MCF 10A (cell line): ENCODE data around the gene AGTRAP. TPM values are rescaled to one million over a fixed set of nuclear protein-coding genes. Genes with fewer than 3 reads are reported as not detected.

Experiments
- BruUV-seq: library from RNA; stranded (reverse); fragments of 400-500 nt; replicated peaks from 2 replicates; lab custom pipeline; 2021; lab: Mats Ljungman, UMichigan
- CTCF ChIA-PET: fragments of 300-600 bp; sonication (Branson Sonifier 250); formaldehyde crosslinking; extraction: SDS; loops from one replicate; lab custom pipeline; 2021; ENCODE audit warnings: antibody characterized with exemption, inconsistent platforms; lab: Yijun Ruan, JAX
- POLR2A ChIA-PET: fragments of 300-600, 350-650 bp; sonication (Branson Sonifier 250); formaldehyde crosslinking; extraction: SDS; loops from one replicate; lab custom pipeline; 2020; ENCODE audit warnings: antibody characterized with exemption, inconsistent platforms; lab: Yijun Ruan, JAX
- DNase-seq: peaks from one replicate; pipeline ENCODE4 v3.0.0-alpha.2; 2018; ENCODE audit not compliant: unreplicated experiment
- H3K27ac Mint-ChIP-seq: one replicate; pipeline ENCODE4 v1.8.0; 2022; ENCODE audit warnings: mild to moderate bottlenecking, low read depth, mixed read lengths; ENCODE audit not compliant: unreplicated experiment
- H3K27me3 Mint-ChIP-seq: one replicate; pipeline ENCODE4 v1.8.0; 2022; ENCODE audit warnings: mixed read lengths; ENCODE audit not compliant: insufficient read depth, unreplicated experiment
- H3K36me3 Mint-ChIP-seq: one replicate; pipeline ENCODE4 v1.8.0; 2022; ENCODE audit warnings: mild to moderate bottlenecking, moderate library complexity, mixed read lengths; ENCODE audit not compliant: insufficient read depth, unreplicated experiment
- H3K4me1 Mint-ChIP-seq: one replicate; pipeline ENCODE4 v1.8.0; 2022; ENCODE audit warnings: mixed read lengths; ENCODE audit not compliant: insufficient read depth, unreplicated experiment
- H3K4me3 Mint-ChIP-seq: one replicate; pipeline ENCODE4 v1.8.0; 2022; ENCODE audit warnings: mild to moderate bottlenecking, moderate library complexity, mixed read lengths; ENCODE audit not compliant: unreplicated experiment
- H3K9me3 Mint-ChIP-seq: one replicate; pipeline ENCODE4 v1.8.0; 2022; ENCODE audit warnings: mixed read lengths; ENCODE audit not compliant: unreplicated experiment
- CTCF ChIP-seq: fragments of 200-600 bp; IDR thresholded peaks from one replicate; pipeline ENCODE4 v1.8.0; 2022; ENCODE audit warnings: antibody characterized with exemption, mild to moderate bottlenecking; ENCODE audit not compliant: unreplicated experiment
- intact Hi-C: fragments of 100-400 bp; cut with micrococcal nuclease; formaldehyde crosslinking; loops from 2 replicates; pipeline ENCODE4 v1.14.1; 2022
- total RNA-seq: library from RNA; stranded (reverse); gene quantifications from 2 replicates; pipeline ENCODE4 v1.2.3, GENCODE V29; 2022

AGTRAP gene
- total RNA-seq, 1 experiment from 2014 or later = 73.1 TPM

GRCh38 chr1:11765661-11766428, 29.9 kb downstream of the AGTRAP start:
- DNase-seq = no peak
- POLR2A ChIA-PET = no interaction called here
- H3K9me3 Mint-ChIP-seq = no peaks in the 10 kb centered on the region
- no peak for TF ChIP-seq CTCF
- CTCF ChIA-PET = no interaction called here
- no peaks in the 10 kb centered on the region for H3K36me3 Mint-ChIP-seq
- no peak overlapping the region for H3K4me3 Mint-ChIP-seq
- intact Hi-C loops = no loop called here
- H3K4me1 Mint-ChIP-seq = no peaks in the 10 kb centered on the region
- no TSS peak for BruUV-seq
- no peak overlapping the region for H3K27ac Mint-ChIP-seq
- H3K27me3 Mint-ChIP-seq = peaks cover 10% of the 10 kb centered on the region

DNA sequence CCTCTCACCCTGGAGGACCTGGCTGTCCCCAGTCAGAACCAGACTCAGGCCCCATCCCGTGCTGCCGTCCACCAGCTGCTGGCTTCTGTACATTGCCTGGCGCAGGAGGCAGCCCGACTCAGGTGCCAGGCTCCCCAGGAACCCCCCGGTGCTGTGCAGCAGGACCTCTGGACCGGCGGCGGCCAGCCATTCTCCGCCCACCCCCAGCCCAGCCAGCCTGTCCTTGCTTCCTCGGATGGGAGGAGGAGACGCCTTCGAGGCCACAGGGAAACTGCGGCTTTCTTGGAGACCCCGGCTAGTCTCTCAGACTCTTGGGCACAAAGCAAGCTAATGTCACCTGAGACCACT, 30.5 kb downstream of the AGTRAP start:
- no peak for DNase-seq
- Mint-ChIP-seq H3K9me3 (no peaks in the 10 kb centered on the region), H3K27ac (no peak overlapping the region), H3K4me3 (no peak overlapping the region), H3K27me3 (peaks cover 5% of the 10 kb centered on the region), H3K36me3 (no peaks in the 10 kb centered on the region), H3K4me1 (no peaks in the 10 kb centered on the region)
- ChIA-PET CTCF (no interaction called here), POLR2A (no interaction called here)
- no peak for TF ChIP-seq CTCF
- BruUV-seq = no TSS peak
- intact Hi-C loops = no loop called here

GRCh38 chr1:11767922-11768704, 32.2 kb downstream of the AGTRAP start:
- ChIA-PET CTCF (no interaction called here), POLR2A (no interaction called here)
- BruUV-seq = no TSS peak
- H3K4me1 Mint-ChIP-seq = no peaks in the 10 kb centered on the region
- no peak for TF ChIP-seq CTCF
- DNase-seq = no peak
- H3K9me3 Mint-ChIP-seq = no peaks in the 10 kb centered on the region
- no peak overlapping the region for H3K4me3 Mint-ChIP-seq
- intact Hi-C loops = no loop called here
- H3K27ac Mint-ChIP-seq = no peak overlapping the region
- no peaks in the 10 kb centered on the region for H3K27me3 Mint-ChIP-seq
- H3K36me3 Mint-ChIP-seq = no peaks in the 10 kb centered on the region

DNA sequence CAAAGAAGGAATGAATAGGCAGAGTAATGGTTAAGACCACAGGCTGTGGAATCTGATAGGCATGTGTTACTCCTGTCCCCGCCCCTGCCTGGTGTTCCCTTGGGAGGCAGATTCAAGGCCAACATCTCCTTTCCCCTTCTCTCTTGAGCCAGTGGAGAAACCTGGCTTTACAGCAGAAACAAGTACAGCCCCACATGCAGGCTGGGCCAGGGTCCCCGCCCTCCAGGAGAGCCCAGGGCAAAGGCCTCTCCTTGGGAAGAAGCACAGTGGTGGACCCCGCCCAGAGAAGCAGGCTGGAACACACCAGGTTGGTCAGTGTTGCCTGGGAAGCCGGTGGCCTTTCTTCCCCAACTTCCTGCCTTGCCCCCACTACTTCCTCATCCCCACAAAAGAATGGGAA, 32.9 kb downstream of the AGTRAP start:
- ChIA-PET POLR2A (no interaction called here), CTCF (interaction anchor here (0.6 kb wide), 1 partner anchor 460 kb away, joined by 3 read pairs; no protein-coding TSS in a partner anchor)
- no peaks in the 10 kb centered on the region for H3K9me3 Mint-ChIP-seq
- H3K4me3 Mint-ChIP-seq = no peak overlapping the region
- no peak for TF ChIP-seq CTCF
- no peaks in the 10 kb centered on the region for H3K36me3 Mint-ChIP-seq
- DNase-seq = no peak
- no peak overlapping the region for H3K27ac Mint-ChIP-seq
- no peaks in the 10 kb centered on the region for H3K4me1 Mint-ChIP-seq
- intact Hi-C loops = no loop called here
- no TSS peak for BruUV-seq
- no peaks in the 10 kb centered on the region for H3K27me3 Mint-ChIP-seq
